NCI-H1436 (cell line): ENCODE results near the gene CYP2U1.
"Not testable (repeated sequence)": the region's sequence is repeated elsewhere in the genome, so short reads cannot be mapped to it uniquely, and the experiment has no call there.

Source experiments
- DNase-seq: peaks from one replicate; lab custom pipeline; 2025; lab: John Stamatoyannopoulos, UW

Gene CYP2U1

DNA sequence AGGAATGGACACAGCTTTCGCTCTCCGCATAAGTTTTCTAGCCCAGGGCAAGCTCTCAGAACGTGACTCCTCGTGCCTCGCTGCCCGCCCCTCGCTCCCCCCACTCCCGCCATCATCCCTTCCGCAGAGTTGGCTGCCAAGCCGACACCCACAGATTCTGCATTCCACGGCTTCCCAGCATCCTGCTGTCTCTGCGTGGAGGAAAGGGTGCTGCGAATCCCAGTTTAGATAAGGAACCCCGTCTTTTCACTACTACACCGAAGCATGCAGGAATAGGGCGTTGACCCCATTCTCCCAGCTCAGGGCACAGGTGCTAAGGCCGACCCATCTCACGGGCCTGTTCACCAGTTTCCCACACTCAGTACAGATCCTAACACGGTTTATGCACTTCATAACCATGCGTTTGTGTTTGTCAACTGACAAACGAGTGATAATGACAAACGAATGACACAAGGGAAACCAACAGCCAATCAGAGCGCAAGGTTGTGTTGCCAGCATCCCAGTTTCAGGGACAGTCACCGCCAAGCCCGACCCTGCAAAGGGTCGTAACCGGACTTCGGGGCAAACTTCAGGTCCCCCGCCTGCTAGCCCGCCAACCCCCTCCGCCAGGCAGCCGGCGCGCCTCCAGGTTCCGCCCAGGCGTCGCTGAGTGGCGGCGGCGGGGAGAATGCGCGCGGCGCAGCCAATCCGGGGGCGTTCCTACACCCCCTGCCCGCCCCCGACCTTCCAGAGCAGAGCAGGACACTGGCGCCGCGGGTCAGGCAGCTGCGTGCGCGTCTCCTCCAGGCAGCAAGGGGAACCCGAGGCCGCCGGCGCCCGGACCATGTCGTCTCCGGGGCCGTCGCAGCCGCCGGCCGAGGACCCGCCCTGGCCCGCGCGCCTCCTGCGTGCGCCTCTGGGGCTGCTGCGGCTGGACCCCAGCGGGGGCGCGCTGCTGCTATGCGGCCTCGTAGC lies at the start of gene CYP2U1:
Gene CYP2U1 (plus strand): TSS at position 729 of the 954 bp plus-strand sequence. CDS start 95 bp downstream, at position 824.
- peak; percentile 62 for DNase-seq

DNA sequence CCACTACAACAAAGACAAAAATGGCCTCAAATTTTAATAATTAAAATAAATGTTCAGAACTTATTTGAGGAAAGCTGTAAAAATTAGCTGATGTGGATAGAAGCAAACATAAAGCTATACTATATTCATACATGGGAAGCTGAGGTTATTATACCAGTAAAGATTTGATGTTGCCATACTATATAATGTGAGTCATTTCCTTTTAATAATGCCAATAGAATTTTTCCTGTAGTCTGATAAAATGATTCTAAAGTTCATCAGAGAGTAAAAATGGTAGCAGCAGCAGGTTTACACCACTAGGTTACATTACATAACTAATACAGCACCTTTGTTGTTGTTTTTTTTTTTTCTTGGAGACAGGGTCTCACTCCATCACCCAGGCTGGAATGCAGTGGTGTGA lies 45.5 kb upstream of the CYP2U1 start:
- DNase-seq: no peak

DNA sequence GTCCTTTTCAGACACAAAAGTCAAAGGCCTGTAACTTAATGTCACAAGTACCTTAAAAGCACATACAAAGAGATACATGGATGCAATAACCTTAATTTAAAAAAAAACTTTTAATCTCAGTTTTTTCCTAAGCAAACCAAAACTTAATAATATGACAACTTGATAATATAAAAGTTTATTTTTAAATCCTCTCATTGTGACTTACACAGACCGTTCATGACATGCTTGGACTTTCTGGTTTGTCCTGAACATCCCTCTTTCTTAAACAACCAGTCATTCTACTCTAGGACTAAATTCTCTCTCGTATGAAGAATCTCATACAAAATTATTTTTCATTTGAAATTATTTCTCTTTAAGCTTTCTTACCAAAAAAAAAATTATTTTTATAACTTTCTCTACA lies 43.1 kb upstream of the CYP2U1 start:
- no peak for DNase-seq

DNA sequence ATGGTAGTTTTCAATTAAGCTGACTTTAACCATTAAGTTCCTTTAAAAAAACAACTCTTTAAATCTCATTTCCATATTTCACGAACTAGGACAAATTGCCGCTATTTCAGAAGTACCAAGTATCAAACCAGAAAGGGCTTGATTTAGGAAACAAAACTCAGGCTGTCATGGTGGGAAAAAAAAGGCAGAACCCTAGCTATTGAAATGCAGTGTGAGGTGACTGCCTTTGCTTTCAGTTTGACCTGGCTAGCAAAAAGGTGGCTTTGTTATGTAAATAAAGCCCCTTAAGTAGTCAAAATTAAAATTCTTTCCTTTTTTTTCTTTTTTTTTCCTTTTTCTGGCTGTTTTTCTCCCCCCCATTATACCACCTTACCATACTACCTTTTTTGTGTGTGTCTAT lies 40.6 kb upstream of the CYP2U1 start:
- DNase-seq: no peak

DNA sequence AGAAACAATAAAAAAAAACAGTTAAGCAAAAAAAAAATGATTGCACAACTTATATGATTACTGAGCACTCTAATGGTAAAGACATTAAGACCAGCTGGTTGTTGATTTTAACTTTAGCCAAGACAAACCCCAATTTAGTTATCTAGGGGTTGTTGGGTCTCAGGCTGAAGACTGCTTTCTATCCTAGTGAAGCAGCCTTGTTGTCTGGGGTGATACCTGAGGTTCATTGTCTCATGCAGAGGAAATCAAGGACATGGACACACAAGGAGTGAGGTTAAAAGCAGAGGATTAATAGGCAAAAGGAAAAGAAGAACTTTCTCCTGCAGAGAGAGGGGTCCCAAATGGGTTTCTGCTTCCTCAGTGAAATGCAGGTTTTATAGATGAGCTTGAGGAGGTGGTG lies 40.0 kb upstream of the CYP2U1 start:
- no peak for DNase-seq

DNA sequence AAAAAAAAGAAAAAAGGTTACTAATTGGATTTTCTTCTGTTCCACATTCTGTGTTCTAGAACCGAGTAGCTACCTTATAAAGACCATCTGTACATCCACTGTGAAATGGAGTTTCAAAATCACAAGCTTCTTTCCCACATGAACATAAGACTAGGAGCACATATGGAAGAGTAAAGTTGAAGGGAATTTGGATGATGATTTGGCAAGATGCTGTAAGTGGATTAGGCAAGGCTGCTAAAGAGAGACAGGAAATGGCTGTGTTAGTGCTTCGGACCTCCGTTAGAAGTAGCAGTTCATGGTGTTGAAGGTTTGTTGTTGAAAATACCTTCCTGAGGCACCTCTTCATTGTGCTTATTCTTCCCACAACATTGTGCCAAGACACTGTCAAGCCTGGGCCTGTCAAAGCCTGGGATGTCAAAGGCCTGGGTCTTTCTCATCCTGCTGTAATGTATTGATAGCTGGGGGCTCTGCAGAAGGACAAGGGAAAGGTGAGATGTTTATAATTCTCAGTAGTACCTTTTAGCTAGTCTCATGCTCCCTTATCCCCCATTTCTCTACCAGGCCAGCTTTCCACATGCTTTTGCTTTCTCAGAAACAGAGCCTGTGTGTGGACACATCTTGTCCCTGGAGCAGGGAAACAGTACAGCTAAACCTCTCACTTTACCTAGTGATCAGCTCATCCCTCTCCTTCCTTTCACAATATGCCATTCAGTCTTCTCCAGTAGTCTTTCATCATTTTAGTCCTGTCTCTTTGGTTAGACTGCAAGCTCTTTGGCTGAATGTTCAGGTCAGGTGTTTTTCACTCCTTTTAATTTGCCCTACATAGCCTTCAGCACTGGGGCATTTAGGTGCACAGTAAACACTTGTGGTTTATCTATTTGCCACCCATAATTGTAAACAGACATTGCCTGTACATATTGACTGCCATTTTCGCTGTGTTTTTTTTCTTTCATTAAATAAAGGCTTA lies 37.9 kb upstream of the CYP2U1 start:
- DNase-seq: no peak

DNA sequence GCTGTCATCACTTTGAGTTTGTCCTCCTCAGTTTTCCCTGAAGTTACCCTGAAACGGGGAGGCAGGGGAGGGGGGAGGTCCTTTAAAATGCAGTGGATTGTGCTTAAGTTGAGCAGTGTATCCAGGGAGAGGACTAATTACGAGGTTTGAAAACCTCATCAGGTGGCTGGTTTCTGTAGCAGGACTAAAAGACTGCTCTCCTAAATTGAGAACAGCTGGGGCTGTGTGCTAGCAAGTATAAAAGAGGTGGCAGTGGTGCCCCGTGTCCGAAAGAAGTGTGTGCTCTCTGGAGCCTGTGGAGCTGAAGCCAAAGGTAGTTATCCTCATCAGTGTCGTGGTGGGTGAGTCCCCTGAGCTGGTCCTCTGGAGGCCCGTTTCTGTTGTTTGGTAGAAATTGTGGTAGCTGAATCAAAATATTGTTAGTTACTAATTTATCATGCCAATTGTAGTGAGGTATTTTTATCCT lies 37.2 kb upstream of the CYP2U1 start:
- DNase-seq: no peak

DNA sequence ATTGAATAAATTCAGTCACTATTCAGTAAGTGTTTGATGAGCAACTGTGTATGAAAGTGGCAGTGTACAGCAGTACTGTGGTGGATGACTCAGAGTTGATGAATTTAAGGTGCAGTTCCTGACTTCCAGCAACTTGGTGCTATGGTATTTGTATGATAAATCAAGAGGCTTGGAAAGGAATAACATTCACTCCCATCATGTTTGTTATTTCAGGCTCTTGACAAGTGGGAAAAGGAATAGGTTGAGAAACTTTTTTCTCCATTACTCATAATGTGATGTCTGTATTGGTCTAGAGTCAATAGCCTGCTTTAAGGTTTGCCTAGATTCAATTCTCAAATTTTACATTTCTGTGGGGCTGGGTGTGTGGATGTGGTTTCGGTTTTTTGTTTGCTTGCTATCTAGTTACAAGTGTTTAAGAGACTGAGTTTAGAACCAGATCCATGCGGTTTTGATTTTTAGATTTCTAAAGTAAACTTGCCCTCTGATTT lies 35.1 kb upstream of the CYP2U1 start:
- no peak for DNase-seq

DNA sequence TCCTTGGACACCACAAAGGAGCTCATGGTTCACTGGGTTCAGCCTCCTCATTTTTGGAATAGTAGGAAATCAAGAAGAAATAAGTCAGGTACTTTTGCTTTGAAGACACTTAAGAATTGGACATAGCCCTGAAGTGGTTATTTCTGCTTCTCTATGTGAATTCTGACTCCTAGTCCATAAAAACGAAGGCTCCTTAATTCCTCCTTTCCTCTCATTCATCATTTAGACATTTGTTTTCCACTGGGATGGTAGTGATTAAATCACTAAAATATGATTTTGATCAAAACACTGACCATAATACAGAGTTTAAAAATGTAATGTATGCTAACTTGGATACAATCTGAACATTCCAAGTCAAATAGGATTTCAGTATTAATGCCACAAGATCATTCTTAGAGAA lies 34.7 kb upstream of the CYP2U1 start:
- DNase-seq: no peak

DNA sequence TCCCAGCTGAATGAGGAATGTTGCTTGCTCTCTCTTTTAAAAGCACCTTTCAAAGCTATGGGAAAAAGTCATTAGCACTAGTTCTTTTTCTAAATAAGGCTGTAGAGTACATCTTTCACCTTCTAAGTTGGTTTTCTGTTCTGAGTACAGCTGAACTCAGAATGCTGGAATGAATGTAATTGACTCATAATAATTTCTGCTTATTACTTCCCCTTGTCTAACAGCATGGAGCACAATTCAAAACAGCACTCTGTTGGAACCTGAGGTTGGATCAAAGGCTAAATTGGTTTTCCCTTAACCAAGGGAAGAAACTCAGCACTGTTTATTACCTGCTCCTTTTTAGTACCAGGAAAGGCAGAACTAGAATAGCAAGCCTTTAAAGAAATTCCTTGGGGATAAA lies 33.5 kb upstream of the CYP2U1 start:
- no peak for DNase-seq

DNA sequence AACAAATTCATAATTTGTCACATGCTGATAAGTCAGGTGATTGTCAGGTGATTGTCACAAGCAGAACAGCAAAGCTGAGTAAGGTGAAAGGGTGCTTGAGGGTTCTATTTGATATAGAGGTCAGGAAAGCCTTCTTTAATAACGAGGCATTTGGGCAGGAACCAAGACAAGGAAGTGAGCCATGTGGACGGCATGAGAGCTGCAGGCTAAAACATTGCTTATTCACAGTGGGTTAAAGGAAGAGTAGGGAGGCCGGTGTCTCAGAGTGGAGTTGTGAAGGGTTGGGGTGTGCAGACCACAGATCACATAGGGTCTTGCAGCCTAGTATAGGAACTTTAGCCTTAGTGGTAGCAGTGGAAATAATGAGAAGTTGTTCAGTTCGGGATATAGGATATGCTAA lies 31.3 kb upstream of the CYP2U1 start:
- no peak for DNase-seq

DNA sequence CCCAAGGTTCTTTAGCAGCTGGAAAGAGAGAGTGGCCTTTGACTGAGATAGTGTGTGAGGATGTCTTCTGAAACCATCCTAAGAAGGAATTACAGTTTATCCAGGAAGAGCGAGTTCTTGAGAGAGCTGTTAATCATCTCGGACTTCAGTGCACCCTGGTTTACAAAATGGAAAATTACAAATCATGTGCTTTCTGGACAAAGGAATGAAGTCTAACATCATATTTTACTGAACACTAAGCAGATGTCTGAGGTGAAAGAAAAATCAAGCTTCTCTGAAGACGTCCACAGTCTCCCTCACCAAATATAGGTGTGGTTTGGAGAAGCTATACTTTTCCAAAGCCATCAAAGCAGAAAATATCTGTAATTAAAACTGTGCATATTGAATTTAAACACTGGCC lies 30.8 kb upstream of the CYP2U1 start:
- DNase-seq: no peak

DNA sequence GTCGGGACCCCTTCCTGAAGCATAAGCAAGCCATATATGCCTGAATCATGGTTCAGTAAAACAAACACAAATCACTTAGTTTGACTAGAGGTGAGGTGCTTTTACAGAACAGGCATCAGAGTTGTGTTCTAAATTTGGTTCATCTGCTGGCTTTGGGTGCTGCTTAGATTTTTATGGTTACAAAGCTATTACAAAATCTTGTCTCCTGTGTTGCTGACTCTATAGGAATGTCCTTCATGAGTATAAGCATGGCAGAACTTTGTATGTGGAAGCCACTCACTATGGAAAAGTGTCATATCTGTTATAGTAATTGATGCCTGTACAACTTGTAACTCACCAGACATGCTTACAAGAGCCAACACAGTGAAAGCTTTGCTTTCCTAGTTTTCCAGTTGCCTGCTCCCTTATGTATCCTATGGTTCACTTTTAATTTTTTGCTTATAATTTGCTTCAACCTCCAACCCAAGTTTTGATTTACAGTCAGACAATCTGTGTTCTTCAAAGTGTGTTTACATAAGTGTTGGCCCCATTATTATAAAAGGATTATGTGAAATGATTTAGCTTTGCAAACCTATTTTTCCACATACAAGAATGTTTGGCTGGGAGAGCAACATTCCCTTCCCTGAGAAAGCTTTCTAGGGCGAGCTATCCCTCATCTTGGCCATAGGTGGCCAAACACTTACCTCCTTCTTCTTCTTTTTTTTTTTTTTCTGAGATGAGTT lies 30.0 kb upstream of the CYP2U1 start:
- DNase-seq: no peak

DNA sequence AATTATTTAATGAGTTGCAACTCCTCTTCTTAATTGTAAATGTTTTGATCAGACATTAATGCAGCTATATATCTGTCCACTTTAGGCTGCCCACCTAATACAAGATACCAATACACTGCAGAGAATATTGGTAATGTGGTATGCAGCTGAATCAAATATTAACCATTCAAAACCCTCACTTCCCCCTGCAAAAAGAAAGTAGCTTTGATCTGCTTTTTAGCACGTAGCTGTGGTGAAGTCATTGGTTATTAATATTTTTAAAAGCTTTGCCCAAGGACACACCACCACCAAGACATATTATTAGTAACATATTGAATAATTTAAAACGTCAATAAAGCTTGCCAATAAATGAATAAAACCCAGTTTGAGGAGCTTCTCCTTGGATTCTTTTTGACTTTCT lies 28.6 kb upstream of the CYP2U1 start:
- DNase-seq: no peak

DNA sequence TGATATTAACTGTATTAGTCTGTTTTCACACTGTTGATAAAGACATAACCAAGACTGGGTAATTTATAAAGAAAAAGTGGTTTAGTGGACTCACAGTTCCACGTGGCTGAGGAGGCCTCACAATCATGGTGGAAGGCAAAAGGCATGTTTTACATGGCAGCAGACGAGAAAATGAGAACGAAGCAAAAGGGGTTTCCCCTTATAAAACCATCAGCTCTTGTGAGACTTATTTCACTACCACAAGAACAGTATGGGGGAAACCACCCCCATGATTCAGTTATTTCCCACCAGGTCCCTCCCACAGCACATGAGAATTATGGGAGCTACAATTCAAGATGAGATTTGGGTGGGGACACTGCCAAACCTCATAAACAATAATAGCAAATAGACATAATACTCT lies 26.3 kb upstream of the CYP2U1 start:
- not testable (repeated sequence) for DNase-seq

DNA sequence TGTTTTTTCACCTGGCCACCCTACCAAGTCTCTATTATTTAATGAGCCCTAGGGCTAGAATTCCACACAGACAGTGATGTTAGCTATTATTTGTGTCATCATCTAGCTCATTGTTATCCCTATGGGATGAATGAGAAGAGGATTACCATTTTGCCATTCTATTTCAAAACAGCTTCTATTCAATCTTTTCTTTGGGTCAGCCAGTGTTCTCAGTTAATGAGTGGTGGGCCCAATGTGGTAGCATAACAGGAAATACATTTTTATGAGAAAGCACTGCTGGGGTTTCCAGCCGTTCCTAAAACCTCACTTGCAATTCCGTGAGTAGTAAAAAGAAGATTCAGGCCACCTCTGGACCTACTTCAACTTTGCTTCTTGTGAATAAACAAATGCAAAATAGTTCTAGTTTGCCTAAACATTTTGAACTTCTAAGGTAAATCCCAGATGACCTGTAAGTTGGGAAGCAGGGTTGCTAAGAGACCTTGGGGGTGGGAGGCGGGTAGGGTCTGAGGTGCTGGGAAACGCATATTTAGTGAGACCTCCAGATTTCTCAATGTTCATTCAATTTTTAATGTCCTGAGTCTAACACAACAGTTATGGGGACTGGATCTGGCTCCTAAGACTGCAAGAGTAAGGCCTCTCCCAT lies 24.8 kb upstream of the CYP2U1 start:
- no peak for DNase-seq

DNA sequence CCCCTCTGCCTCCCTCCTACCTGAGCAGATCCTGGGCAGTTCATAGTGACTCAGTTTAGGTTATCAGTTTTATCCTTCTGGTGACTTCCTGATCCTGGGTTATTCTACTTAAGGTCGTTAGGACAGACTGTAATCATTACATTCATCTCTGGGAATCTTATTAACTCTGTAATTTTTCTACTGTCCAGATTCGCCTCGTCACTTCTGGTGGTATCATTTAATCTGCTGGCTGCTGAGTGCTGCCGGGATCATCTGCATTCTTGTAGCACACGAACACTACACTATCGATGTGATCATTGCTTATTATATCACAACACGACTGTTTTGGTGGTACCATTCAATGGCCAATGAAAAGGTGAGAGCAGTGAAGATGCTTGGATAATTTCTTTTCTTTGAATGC lies 23.0 kb upstream of the CYP2U1 start:
- no peak for DNase-seq

DNA sequence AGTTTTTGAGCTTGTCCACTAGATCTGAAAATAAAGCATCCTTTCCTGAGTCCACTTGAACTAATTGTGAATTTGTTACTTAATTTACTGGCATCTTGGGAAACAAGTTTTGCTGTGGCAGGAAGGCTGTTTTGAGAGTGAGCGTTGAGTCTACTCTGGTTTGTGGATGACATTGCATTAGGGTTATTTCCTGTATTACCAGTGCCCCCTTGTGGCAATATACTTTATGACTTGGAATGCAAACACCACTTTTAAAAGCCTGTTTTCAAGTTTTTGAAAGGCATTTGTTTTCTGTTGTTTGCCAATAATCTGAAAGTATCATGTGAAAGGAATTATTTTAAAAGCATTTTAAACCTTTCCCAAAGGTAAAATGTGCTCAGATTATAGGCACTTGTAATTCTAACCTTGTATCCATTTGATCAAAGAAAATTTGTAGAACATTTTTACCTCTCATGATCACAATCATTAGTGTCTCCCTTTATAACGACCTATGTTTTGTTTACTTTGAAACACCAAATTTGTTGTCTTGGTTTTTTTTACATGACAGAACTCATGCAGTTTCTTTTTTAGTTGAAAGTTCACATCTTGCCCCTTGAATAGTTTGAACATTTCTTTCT lies 18.0 kb upstream of the CYP2U1 start:
- peak; percentile 38 for DNase-seq

DNA sequence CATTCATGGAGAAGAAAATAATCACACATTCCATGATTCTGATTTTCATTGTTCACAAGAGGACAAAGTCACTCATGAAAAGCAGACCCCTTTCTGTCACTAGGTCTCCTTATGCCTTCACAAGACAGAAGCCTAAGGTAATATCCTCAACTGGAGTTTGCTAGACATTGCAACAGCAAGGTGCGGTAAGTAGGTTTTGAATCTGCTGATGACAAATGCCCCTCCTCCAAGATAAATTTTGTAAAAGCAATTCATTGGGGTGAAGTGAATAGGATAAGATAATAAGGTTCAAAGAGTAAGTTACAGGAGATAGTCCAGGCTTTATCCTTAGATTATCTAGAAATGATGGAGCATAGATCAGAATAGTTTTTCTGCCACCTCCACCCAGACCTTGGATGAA lies 16.1 kb upstream of the CYP2U1 start:
- no peak for DNase-seq

DNA sequence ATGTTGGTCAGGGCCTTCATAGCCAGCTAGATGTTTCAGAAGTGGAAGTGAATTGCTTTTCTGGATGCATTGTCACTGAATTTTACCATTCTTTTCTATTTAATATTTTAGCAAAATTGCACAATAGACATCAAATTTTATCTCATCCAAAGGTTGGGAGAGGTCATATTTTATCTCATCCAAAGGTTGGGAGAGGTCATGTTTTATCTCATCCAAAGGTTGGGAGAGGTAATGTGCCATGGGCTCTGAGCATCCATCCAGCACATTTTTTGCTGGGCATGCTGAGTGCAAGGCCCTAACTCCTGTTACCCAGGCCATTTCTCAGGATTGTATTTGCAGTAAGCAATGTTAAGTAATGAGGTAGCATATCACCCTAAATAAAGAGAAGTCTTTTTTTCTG lies 14.7 kb upstream of the CYP2U1 start:
- no peak for DNase-seq

DNA sequence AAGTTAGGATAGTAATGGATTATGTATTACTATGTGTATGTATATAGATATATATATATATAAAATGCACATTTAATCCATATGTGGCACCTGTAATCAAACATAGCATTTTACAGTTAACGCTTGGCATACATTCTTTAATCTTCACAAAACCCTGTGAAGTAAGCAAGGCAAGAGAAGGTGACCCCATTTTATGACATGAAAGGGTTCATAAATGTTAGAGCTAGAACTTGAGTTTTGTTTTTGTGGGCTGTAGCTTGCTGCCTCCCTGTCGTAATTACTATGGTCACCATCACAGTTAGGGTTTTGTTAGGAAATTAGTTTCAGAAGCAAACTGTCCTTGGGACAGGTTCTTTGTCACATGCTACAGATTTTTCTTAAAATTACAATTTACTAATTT lies 13.8 kb upstream of the CYP2U1 start:
- no peak for DNase-seq
